Hepatocyte (in vitro differentiated cells): Measurements from ENCODE around the gene SPAG16.

Experiments
- CTCF ChIP-seq: fragments of 200-600 bp; sonication (generic); IDR thresholded peaks from 2 replicates; pipeline ENCODE4 v1.5.1; 2016; ENCODE audit warnings: antibody characterized with exemption, mild to moderate bottlenecking; ENCODE audit not compliant: poor library complexity
- EZH2 ChIP-seq: fragments of 200-600 bp; sonication (generic); IDR thresholded peaks from 2 replicates; pipeline ENCODE4 v1.6.1; 2016; ENCODE audit warnings: antibody characterized with exemption, mild to moderate bottlenecking, borderline replicate concordance
- EZH2phosphoT487 ChIP-seq: fragments of 200-600 bp; sonication (generic); IDR thresholded peaks from one replicate; pipeline ENCODE4 v1.6.1; 2018; ENCODE audit warnings: antibody characterized with exemption, mild to moderate bottlenecking, low read depth, moderate library complexity; ENCODE audit not compliant: unreplicated experiment, severe bottlenecking

GRCh38 chr2:213500881-213501280, 216.6 kb downstream of the SPAG16 start:
- no peak for TF ChIP-seq CTCF
- no peak for TF ChIP-seq EZH2
- no peak for TF ChIP-seq EZH2phosphoT487
